Esophagus muscularis mucosa (tissue), 4 donors: ENCODE measurements around the gene LHX3.

Experiments
- CTCF ChIP-seq, 3 experiments: fragments of 200-600 bp in 2 of 3; fragments of 450-650 bp in 1 of 3; sonication (generic) in 2 of 3; IDR thresholded peaks; one replicate each; pipeline ENCODE4 v1.5.1; 2017 to 2019; ENCODE audit warnings: antibody characterized with exemption in 3 of 3, mild to moderate bottlenecking in 2 of 3, moderate library complexity in 1 of 3
- EP300 ChIP-seq: sonication (generic); formaldehyde crosslinking; IDR thresholded peaks from one replicate; pipeline ENCODE4 v1.6.1; 2017; ENCODE audit warnings: antibody characterized with exemption
- POLR2A ChIP-seq: fragments of 450-650 bp; IDR thresholded peaks from one replicate; pipeline ENCODE4 v1.6.1; 2017; ENCODE audit warnings: antibody characterized with exemption, moderate library complexity, mild to moderate bottlenecking, low read depth
- POLR2AphosphoS5 ChIP-seq, 2 donors: sonication (generic); formaldehyde crosslinking; IDR thresholded peaks; one replicate each; pipeline ENCODE4 v1.6.1; 2017; ENCODE audit warnings: antibody characterized with exemption in 2 of 2

- no peak for TF ChIP-seq CTCF (IDR thresholded peaks at IDR 0.05)
- TF ChIP-seq POLR2AphosphoS5 (IDR thresholded peaks at IDR 0.05): no peak
- TF ChIP-seq EP300: no peak
- TF ChIP-seq POLR2A: no peak
Measured at GRCh38 chr9:136178061-136178772, 26.7 kb downstream of the LHX3 start.
